GM15510 (cell line): ENCODE results near the gene KIAA0825.

Experiments used
- POLR2A ChIP-seq: IDR thresholded peaks from 3 replicates; pipeline ENCODE4 v1.6.1; 2011; ENCODE audit warnings: borderline replicate concordance; ENCODE audit not compliant: insufficient read length; ENCODE audit errors: extremely low read depth

KIAA0825 gene

GRCh38 chr5:94540856-94541494 lies 77.4 kb downstream of the KIAA0825 start:
- TF ChIP-seq POLR2A, result no peak

GRCh38 chr5:94538260-94538659 lies 80.1 kb downstream of the KIAA0825 start:
- TF ChIP-seq POLR2A, result no peak

GRCh38 chr5:94526706-94527105 lies 91.7 kb downstream of the KIAA0825 start:
- no peak for TF ChIP-seq POLR2A

GRCh38 chr5:94524841-94525697 lies 93.3 kb downstream of the KIAA0825 start:
- TF ChIP-seq POLR2A, result no peak

- TF ChIP-seq POLR2A, result no peak
These were observed 95.4 kb downstream of the KIAA0825 start for GRCh38 chr5:94523018-94523417.

- no peak for TF ChIP-seq POLR2A
These were observed 96.3 kb downstream of the KIAA0825 start for GRCh38 chr5:94522117-94522516.

GRCh38 chr5:94517490-94518488 lies 100.6 kb downstream of the KIAA0825 start:
- no peak for TF ChIP-seq POLR2A

GRCh38 chr5:94516148-94516547 lies 102.3 kb downstream of the KIAA0825 start:
- no peak for TF ChIP-seq POLR2A

- TF ChIP-seq POLR2A, result no peak
These were observed 109.8 kb downstream of the KIAA0825 start for GRCh38 chr5:94508461-94509148.

GRCh38 chr5:94505327-94506068 lies 112.9 kb downstream of the KIAA0825 start:
- no peak for TF ChIP-seq POLR2A

GRCh38 chr5:94503677-94504076 lies 114.7 kb downstream of the KIAA0825 start:
- no peak for TF ChIP-seq POLR2A

GRCh38 chr5:94501365-94501764 lies 117.0 kb downstream of the KIAA0825 start:
- TF ChIP-seq POLR2A, result no peak

- no peak for TF ChIP-seq POLR2A
These were observed 118.6 kb downstream of the KIAA0825 start for GRCh38 chr5:94499806-94500205.
